AG10803 (cell line): ENCODE measurements around the gene CFI.

Experiments used
- DNase-seq: peaks from one replicate; pipeline ENCODE4 v3.0.0; 2010; ENCODE audit warnings: low read depth
- H3K4me3 ChIP-seq: 2 replicates; pipeline ENCODE4 v1.5.1; 2011; ENCODE audit warnings: mild to moderate bottlenecking, low read length, control low read depth
- TF ChIP-seq, protein P1 (sequence below): conservative IDR thresholded peaks from 2 replicates; pipeline ENCODE4 v1.5.1; 2011; ENCODE audit warnings: mild to moderate bottlenecking, low read length, control low read depth, inconsistent platforms

CFI gene

DNA sequence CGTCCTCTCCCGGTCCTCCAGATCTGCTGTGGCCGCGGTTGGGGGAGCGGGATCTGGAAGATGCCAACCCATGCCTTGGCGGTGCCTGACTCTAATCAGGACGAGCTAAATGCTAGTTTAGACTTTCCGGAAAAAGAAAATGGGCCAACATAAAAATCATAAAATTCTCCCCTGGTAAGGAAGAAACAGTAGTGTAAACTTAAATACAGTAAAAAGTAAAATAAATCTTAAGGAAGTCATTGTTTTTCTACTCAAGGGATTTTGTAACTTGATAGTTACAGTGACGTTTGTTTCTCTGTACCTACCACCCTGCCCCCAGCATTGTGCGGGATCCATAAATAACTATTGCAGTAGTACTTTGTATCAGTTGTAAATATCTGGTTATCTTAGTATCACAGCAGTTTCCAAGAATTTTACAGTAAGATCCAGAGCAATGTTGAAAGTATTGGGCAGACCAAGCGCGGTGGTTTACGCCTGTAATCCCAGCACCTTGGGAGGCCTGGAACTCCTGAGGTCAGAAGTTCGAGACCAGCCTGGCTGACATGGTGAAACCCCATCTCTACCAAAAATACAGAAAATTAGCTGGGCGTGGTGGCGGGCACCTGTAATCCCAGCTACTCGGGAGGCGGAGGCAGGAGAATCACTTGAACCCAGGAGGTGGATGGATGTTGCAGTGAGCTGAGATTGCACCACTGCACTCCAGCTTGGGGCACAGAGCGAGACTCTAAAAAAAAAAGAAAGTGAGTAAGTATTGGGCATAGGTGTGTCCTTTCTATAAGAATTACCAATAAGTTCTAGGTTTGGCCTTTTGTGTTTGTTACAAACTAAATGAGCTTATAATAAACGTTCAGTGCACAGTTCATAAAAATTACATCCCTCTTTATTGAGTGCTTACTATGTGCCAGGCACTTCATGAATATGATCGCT lies 70.9 kb downstream of the CFI start:
- DNase-seq = no peak
- TF ChIP-seq, protein P1, sequence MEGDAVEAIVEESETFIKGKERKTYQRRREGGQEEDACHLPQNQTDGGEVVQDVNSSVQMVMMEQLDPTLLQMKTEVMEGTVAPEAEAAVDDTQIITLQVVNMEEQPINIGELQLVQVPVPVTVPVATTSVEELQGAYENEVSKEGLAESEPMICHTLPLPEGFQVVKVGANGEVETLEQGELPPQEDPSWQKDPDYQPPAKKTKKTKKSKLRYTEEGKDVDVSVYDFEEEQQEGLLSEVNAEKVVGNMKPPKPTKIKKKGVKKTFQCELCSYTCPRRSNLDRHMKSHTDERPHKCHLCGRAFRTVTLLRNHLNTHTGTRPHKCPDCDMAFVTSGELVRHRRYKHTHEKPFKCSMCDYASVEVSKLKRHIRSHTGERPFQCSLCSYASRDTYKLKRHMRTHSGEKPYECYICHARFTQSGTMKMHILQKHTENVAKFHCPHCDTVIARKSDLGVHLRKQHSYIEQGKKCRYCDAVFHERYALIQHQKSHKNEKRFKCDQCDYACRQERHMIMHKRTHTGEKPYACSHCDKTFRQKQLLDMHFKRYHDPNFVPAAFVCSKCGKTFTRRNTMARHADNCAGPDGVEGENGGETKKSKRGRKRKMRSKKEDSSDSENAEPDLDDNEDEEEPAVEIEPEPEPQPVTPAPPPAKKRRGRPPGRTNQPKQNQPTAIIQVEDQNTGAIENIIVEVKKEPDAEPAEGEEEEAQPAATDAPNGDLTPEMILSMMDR = no peak
- H3K4me3 ChIP-seq = peak overlapping the region; percentile 72

DNA sequence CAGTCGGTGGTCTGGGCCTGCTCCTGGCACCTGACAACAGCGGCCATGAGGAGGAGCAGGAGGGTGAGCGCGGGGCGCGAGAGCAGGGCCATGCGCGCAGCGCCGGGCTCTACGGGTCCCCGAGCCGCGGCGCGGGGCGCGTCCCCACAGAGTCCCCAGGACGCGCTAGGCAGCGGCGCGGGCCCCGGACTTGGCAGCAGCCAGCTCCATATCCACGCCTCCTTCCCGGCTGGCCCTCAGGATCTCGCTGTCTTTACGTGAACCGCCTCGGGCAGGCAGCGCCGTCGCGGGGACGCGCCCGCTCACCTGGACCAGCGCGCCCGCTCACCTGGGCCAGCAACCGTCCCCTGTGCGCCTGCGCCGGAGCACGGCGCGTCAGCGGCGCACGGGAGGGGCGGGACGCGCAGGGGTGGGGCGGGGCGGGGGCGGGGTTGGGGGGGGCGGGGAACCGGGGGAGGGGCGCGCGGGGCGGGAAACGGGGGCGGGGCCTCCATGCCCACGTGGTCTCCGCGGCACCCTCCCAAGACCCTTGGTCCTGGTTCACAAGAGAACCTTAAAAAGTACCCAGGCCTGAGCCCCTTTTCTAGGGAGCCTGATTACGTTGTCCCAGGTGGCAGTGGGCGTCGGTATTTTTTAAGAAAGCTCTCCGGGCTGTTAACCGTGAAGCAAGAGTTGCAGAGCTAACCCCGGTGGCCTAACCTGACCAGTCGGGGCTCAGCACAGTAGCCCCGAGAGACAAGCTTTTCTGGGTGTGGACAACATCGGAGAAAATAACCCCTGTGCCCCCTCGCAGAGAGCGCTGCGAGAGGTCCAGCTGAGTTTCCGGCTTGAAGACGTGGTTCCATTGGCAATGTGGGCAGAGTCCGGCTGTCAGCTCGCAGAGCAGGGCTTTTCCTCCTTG lies 71.8 kb downstream of the CFI start, which contains the start of gene PLA2G12A:
Gene PLA2G12A, minus strand, starts transcription at position 353 of the 901 bp plus-strand sequence. Its CDS starts 261 bp downstream, at position 92.
- DNase-seq = peak; percentile 57
- H3K4me3 ChIP-seq = peak within 1 kb of the TSS; percentile 72
- TF ChIP-seq, protein P1 = no peak

DNA sequence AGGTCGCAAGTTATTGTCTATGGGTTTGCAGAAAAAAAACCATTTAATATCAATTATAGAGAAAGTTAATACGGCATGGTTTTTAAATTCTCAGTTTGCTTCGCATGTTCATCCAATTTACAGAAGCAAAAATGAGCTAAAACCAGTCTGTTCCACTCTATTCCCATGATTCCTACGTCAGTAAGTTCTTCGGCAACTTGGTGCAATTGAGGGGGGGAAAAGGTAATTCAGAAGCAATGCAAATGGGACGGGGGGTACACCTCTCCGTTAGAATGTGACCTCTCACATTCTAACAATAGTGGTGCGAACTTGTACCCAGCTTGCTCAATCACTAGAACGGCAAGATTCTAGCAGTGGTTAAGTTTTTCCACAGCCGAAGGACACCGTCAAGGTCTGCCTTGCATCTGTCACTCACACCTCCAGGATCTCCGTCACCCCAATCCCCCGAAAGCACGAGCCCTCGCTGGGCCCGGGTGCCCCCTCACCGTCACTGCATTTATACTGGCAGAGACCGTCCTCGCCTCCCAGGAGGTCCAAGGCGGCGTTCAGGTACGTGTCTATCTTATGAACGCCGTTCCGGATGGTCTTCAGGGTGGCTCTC lies 72.6 kb downstream of the CFI start:
- TF ChIP-seq, protein P1 = no peak
- H3K4me3 ChIP-seq = peak overlapping the region; percentile 67
- no peak for DNase-seq

DNA sequence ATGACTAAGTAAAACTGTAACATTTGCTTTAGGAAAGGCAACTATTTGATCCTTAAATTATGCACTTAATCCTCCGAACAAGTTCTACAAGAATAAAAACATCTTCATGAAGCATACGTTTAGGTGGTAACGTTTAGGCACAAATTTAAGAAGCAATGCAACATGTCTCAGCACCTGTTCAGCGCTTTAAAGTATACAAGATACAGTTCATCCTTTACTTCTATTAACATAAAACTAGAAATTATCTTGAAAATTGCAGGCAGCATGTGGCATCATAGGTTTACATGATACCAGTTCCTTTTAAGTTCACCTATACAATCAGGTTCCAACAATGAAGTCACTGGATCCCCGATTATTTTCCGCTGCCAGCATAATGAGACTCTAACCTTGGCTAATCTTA lies 73.4 kb downstream of the CFI start:
- TF ChIP-seq, protein P1 = no peak
- H3K4me3 ChIP-seq = no peak overlapping the region
- no peak for DNase-seq

DNA sequence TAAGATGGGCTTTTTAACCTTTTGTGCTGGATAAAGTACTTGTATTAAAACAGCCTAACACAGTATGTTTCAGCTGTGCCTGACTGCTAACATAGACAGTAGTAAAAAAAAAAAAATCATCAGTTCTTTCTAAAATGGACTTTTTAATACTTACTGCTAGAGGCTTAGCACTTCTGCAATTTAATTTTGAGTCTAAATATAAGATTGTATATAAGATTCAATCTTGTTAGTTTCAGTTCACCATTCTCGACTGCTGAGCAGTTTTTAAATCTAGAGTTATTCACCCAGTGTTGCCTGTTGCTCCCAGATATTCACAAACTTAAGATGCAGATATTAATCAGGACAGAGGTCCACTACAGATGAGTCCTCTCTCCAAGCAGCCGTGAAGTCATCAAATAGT lies 78.7 kb downstream of the CFI start:
- TF ChIP-seq, protein P1 = no peak
- no peak for DNase-seq
- no peak overlapping the region for H3K4me3 ChIP-seq

DNA sequence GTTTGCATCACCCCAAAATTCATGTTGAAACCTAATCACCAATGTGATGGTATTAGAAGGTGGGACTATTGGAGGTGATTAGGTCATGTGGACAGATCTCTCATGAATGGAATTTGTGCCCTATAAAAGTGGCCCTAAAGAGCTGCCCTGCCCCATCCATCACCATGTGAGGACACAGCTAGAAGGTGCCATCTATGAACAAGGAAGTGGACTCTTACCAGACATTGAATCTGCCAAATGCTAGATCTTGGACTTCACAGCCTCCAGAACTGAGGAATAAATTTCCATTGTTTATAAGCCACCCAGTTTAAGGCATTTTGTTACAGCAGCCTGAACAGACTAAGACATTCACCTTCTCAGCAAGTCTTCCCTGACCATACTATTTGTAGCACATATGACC lies 79.4 kb downstream of the CFI start:
- no peak for DNase-seq
- TF ChIP-seq, protein P1 = no peak

More for the DNA sequence above, 79.4 kb downstream of the CFI start:
- H3K4me3 ChIP-seq = no peak overlapping the region
